Left ventricle myocardium superior (tissue), 1 donor: ENCODE results near the gene CBL. TPM values are rescaled to one million over a fixed set of nuclear protein-coding genes. Genes with fewer than 3 reads are reported as not detected.
"Not testable (repeated sequence)": the region's sequence is repeated elsewhere in the genome, so short reads cannot be mapped to it uniquely, and the experiment has no call there.

ENCODE experiments used
- ATAC-seq: fragments of 200-7000 bp; cut with Tn5 transposase; one replicate; pipeline ENCODE4 v1.9.1; 2020; ENCODE audit warnings: mild to moderate bottlenecking, moderate library complexity
- DNase-seq: peaks from one replicate; pipeline ENCODE4 v3.0.0-alpha.2; 2020
- intact Hi-C: fragments of 100-400 bp; cut with micrococcal nuclease; formaldehyde crosslinking; loops from one replicate; pipeline ENCODE4 v1.11.0; 2022
- total RNA-seq: library from RNA; stranded (reverse); fragmentation: NEBNext Ultra II Directional; extraction: Animal tissue kit (Norgen Biotek cat#: 25700); gene quantifications from one replicate; pipeline ENCODE4 v1.2.1, GENCODE V29; 2021
- donor health status: DM: no; HTN: yes; CAD: no; lungs with severe emphysema.

CBL gene
- total RNA-seq, 1 donor from 2014 or later: 7.1 TPM

- DNase-seq: no peak
- no peak for ATAC-seq
- intact Hi-C loops: no loop called here
Measured at GRCh38 chr11:119180729-119181676, 25.1 kb upstream of the CBL start.

GRCh38 chr11:119181677-119182412 is 24.3 kb upstream of the CBL start:
- peak; percentile 19 for ATAC-seq

GRCh38 chr11:119184399-119184798 is 21.7 kb upstream of the CBL start:
- ATAC-seq, DNase-seq, intact Hi-C loops: not testable (repeated sequence)

More at GRCh38 chr11:119181677-119182412, 24.3 kb upstream of the CBL start:
- no peak for DNase-seq
- intact Hi-C loops: no loop called here

- intact Hi-C loops: no loop called here
- DNase-seq: no peak
- no peak for ATAC-seq
Measured at GRCh38 chr11:119185981-119186634, 20.0 kb upstream of the CBL start.

GRCh38 chr11:119187123-119187892 is 18.8 kb upstream of the CBL start:
- DNase-seq (no peak), ATAC-seq (no peak)
- intact Hi-C loops: no loop called here

GRCh38 chr11:119188067-119188466 is 18.1 kb upstream of the CBL start:
- no peak for ATAC-seq
- intact Hi-C loops: no loop called here
- no peak for DNase-seq

GRCh38 chr11:119188887-119189286 is 17.3 kb upstream of the CBL start:
- intact Hi-C loops: no loop called here
- no peak for ATAC-seq
- no peak for DNase-seq

GRCh38 chr11:119189393-119189792 is 16.7 kb upstream of the CBL start:
- DNase-seq: no peak
- no peak for ATAC-seq
- intact Hi-C loops: no loop called here

GRCh38 chr11:119190531-119190930 is 15.6 kb upstream of the CBL start:
- DNase-seq (no peak), ATAC-seq (no peak)
- intact Hi-C loops: no loop called here

- ATAC-seq, DNase-seq, intact Hi-C loops: not testable (repeated sequence)
Measured at GRCh38 chr11:119191265-119191664, 14.9 kb upstream of the CBL start.

GRCh38 chr11:119192111-119192510 is 14.0 kb upstream of the CBL start:
- intact Hi-C loops: no loop called here
- DNase-seq (no peak), ATAC-seq (no peak)

- intact Hi-C loops: no loop called here
- DNase-seq (no peak), ATAC-seq (no peak)
Measured at GRCh38 chr11:119193001-119193400, 13.1 kb upstream of the CBL start.

- no peak for ATAC-seq
- DNase-seq: no peak
- intact Hi-C loops: no loop called here
Measured at GRCh38 chr11:119193626-119194025, 12.5 kb upstream of the CBL start.

- ATAC-seq (no peak), DNase-seq (no peak)
- intact Hi-C loops: no loop called here
Measured at GRCh38 chr11:119194811-119195440, 11.2 kb upstream of the CBL start.

- intact Hi-C loops: no loop called here
- DNase-seq (no peak), ATAC-seq (peak; percentile 67)
Measured at GRCh38 chr11:119195680-119196079, 10.5 kb upstream of the CBL start.

GRCh38 chr11:119196833-119197483 is 9.2 kb upstream of the CBL start:
- ATAC-seq (peak; percentile 89), DNase-seq (no peak)
- intact Hi-C loops: no loop called here

GRCh38 chr11:119198925-119199324 is 7.2 kb upstream of the CBL start:
- DNase-seq (no peak), ATAC-seq (no peak)
- intact Hi-C loops: no loop called here

- intact Hi-C loops, DNase-seq, ATAC-seq: not testable (repeated sequence)
Measured at GRCh38 chr11:119201236-119201635, 4.9 kb upstream of the CBL start.
